Breast epithelium (tissue), 4 donors: Measurements from ENCODE around the gene GPR162. TPM values are rescaled to one million over a fixed set of nuclear protein-coding genes. Genes with fewer than 3 reads are reported as not detected.
A peak's percentile ranks its signal among the peaks of the same experiment; 100 is the strongest.

Experiments used
- DNase-seq, 2 donors: peaks; one replicate each; pipeline ENCODE4 v3.0.0-alpha.2; 2019; ENCODE audit warnings: low spot score in 2 of 2
- H3K27ac ChIP-seq, 2 donors: fragments of 200-600 bp; sonication (generic) in 1 of 2; one replicate each; pipeline ENCODE4 v1.5.1; 2016 to 2019; ENCODE audit warnings: mild to moderate bottlenecking in 1 of 2
- H3K27me3 ChIP-seq, 2 donors: fragments of 200-600 bp; sonication (generic) in 1 of 2; one replicate each; pipeline versions ENCODE4 v1.5.1 to v1.6.0; 2017 to 2019; ENCODE audit warnings: control low read depth in 1 of 2, mild to moderate bottlenecking in 1 of 2
- H3K36me3 ChIP-seq: fragments of 200-600 bp; one replicate; pipeline ENCODE4 v1.5.1; 2019
- H3K4me1 ChIP-seq, 2 donors: fragments of 200-600 bp; sonication (generic); one replicate each; pipeline ENCODE4 v1.5.1; 2016 to 2019; ENCODE audit warnings: control low read depth in 1 of 2
- H3K4me3 ChIP-seq, 3 donors: fragments of 200-600 bp; sonication (generic); 1 replicate in 2 of 3; 2 replicates in 1 of 3; pipeline ENCODE4 v1.5.1; 2016 to 2019; ENCODE audit warnings: mild to moderate bottlenecking in 3 of 3, moderate library complexity in 2 of 3
- H3K9me3 ChIP-seq, 2 donors: fragments of 200-600 bp; sonication (generic) in 1 of 2; one replicate each; pipeline ENCODE4 v1.5.1; 2016 to 2019; ENCODE audit warnings: control low read depth in 1 of 2
- POLR2A ChIP-seq: fragments of 450-650 bp; IDR thresholded peaks from one replicate; pipeline ENCODE4 v1.6.1; 2016; ENCODE audit warnings: antibody characterized with exemption, mild to moderate bottlenecking, moderate library complexity
- POLR2AphosphoS5 ChIP-seq, 3 donors: sonication (generic); formaldehyde crosslinking; IDR thresholded peaks; one replicate each; pipeline ENCODE4 v1.6.1; 2017; ENCODE audit warnings: antibody characterized with exemption in 3 of 3
- intact Hi-C: fragments of 100-400 bp; cut with DNase I; formaldehyde crosslinking; loops from one replicate; pipeline ENCODE4 v1.15.1; 2023; ENCODE audit warnings: low total_unique reads
- total RNA-seq, 3 donors: library from RNA; depleted of rRNA; stranded (reverse); fragments of >200 nt; gene quantifications; one replicate each; pipeline ENCODE4 v1.1.0, GENCODE V29; 2016
- TF ChIP-seq, protein P1 (sequence below), 3 donors: fragments of 450-650 bp; IDR thresholded peaks; one replicate each; pipeline ENCODE4 v1.5.1; 2016 to 2017; ENCODE audit warnings: antibody characterized with exemption in 3 of 3, mild to moderate bottlenecking in 3 of 3, moderate library complexity in 3 of 3

The GPR162 gene
- total RNA-seq, 3 donors from 2014 or later: 2.6 to 4.2 (median 4.1) TPM

DNA sequence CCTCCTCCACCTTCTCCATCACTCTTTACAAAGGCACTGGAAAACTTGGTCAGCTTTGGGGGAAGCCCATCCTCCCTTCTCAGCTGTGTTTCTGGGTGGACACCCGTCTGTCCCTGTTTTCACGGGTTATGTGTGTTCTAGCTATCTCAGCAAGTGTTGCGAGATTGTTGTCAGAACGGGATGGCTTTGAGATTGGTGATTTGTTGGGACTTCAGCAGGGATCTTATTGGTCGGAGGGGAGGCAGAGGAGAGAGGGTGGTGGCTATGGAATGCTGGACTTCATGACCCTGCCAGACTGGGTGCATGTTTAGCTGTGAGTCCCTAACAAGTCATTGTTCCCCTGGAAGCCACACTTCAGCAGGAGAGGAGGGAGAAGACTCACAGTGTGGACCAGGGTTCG lies 32.4 kb downstream of the GPR162 start:
- intact Hi-C loops: no loop called here
- H3K4me1 ChIP-seq: peaks cover 4 to 6% of the 10 kb centered on the region in 2 donors
- TF ChIP-seq, protein P1, sequence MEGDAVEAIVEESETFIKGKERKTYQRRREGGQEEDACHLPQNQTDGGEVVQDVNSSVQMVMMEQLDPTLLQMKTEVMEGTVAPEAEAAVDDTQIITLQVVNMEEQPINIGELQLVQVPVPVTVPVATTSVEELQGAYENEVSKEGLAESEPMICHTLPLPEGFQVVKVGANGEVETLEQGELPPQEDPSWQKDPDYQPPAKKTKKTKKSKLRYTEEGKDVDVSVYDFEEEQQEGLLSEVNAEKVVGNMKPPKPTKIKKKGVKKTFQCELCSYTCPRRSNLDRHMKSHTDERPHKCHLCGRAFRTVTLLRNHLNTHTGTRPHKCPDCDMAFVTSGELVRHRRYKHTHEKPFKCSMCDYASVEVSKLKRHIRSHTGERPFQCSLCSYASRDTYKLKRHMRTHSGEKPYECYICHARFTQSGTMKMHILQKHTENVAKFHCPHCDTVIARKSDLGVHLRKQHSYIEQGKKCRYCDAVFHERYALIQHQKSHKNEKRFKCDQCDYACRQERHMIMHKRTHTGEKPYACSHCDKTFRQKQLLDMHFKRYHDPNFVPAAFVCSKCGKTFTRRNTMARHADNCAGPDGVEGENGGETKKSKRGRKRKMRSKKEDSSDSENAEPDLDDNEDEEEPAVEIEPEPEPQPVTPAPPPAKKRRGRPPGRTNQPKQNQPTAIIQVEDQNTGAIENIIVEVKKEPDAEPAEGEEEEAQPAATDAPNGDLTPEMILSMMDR (IDR thresholded peaks at IDR 0.05): no peak
- TF ChIP-seq POLR2AphosphoS5 (IDR thresholded peaks at IDR 0.05) (no peak), POLR2A (no peak)
- DNase-seq: no peak
- no peaks in the 10 kb centered on the region for H3K36me3 ChIP-seq
- H3K27ac ChIP-seq: peak overlapping the region in 1 of 2 donors; percentile 64
- H3K4me3 ChIP-seq: no peak overlapping the region
- no peaks in the 10 kb centered on the region for H3K9me3 ChIP-seq
- no peaks in the 10 kb centered on the region for H3K27me3 ChIP-seq

DNA sequence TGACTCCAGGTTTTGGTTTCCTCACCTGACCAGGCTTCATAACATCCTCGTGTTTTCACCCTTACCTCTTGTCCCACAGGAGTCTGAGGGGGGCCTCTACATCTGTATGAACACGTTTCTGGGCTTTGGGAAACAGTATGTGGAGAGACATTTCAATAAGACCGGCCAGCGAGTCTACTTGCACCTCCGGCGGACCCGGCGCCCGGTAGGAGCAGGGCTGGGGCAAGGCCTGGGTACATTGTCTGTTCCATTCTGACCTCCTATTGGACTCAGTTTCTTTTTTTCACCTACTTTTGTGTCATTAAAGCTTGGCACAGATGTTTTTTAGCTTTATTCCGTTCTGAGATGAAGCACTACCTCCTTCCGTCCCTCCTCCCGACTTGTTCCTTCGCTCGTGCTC lies 33.7 kb downstream of the GPR162 start:
- no peaks in the 10 kb centered on the region for H3K27me3 ChIP-seq
- no peaks in the 10 kb centered on the region for H3K9me3 ChIP-seq
- no peak overlapping the region for H3K27ac ChIP-seq
- TF ChIP-seq POLR2A: no peak
- TF ChIP-seq POLR2AphosphoS5 (IDR thresholded peaks at IDR 0.05): no peak
- TF ChIP-seq, protein P1 (IDR thresholded peaks at IDR 0.05): no peak
- H3K4me1 ChIP-seq: peaks cover 4 to 6% of the 10 kb centered on the region in 2 donors
- intact Hi-C loops: no loop called here
- H3K4me3 ChIP-seq: no peak overlapping the region
- DNase-seq: no peak
- peaks cover under 1% of the 10 kb centered on the region for H3K36me3 ChIP-seq

DNA sequence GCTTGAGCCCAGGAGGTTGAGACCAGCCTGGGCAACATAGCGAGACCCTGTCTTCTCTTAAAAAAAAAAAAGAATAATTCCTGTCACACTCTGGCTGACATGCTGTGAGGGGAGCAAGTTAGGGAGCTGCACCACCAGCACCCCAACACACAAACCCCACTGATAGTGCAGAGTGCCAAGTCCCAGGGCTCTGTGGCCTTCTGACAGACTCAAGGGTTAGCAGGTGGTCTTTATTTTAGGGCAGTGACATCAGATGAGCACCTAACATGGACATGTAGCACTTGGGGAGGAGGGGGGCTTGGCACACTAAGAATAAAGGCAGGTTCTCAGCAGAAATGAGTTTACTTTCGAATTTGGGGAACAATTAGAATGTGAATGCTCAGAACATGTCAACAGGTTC lies 37.2 kb downstream of the GPR162 start:
- peaks cover 6% of the 10 kb centered on the region for H3K36me3 ChIP-seq
- intact Hi-C loops: no loop called here
- no peaks in the 10 kb centered on the region for H3K4me1 ChIP-seq

DNA sequence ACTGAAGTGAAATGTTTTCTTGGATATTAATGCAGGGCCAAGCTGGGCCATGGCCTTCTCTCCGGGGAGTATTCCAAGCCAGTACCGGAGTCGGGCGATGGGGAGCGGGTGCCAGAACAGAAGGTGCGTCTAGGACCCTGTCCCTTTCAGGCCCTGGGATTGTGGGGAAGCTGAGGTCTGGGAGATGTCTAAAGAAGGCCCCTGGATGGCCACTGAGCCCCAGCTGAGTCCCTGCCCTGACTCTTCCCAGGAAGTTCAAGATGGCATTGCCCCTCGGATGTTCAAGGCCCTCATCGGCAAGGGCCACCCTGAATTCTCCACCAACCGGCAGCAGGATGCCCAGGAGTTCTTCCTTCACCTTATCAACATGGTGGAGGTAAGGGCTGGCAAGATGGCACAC lies 38.5 kb downstream of the GPR162 start:
- no peaks in the 10 kb centered on the region for H3K4me1 ChIP-seq
- H3K9me3 ChIP-seq: no peaks in the 10 kb centered on the region
- no peak overlapping the region for H3K4me3 ChIP-seq
- H3K27me3 ChIP-seq: no peaks in the 10 kb centered on the region
- intact Hi-C loops: loop anchor here (10.0 kb wide), 1 partner anchor 105 kb away; no protein-coding TSS in a partner anchor
- H3K36me3 ChIP-seq: peaks cover 6% of the 10 kb centered on the region
- H3K27ac ChIP-seq: no peak overlapping the region
- TF ChIP-seq POLR2A (no peak), POLR2AphosphoS5 (IDR thresholded peaks at IDR 0.05) (no peak)
- TF ChIP-seq, protein P1 (IDR thresholded peaks at IDR 0.05): no peak
- DNase-seq: no peak

More for the DNA sequence above, 37.2 kb downstream of the GPR162 start:
- TF ChIP-seq POLR2A (no peak), POLR2AphosphoS5 (IDR thresholded peaks at IDR 0.05) (no peak)
- TF ChIP-seq, protein P1 (IDR thresholded peaks at IDR 0.05): no peak
- Histone ChIP-seq H3K27me3 (no peaks in the 10 kb centered on the region), H3K4me3 (no peak overlapping the region), H3K27ac (no peak overlapping the region), H3K9me3 (no peaks in the 10 kb centered on the region)
- DNase-seq: no peak

DNA sequence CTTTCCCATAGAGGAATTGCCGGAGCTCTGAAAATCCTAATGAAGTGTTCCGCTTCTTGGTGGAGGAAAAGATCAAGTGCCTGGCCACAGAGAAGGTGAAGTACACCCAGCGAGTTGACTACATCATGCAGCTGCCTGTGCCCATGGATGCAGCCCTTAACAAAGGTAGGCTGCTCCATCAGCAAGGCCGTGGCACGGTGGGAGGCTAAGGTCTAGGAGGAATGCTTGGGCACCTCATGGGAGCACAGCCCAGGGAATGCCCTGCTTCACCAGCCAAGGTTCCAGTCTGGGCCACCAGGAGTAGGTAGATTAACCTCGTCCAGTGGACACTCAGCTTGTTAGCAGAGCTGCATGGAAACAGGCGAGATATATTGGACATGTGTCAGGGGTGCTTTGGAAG lies 39.3 kb downstream of the GPR162 start:
- no peaks in the 10 kb centered on the region for H3K27me3 ChIP-seq
- no peak overlapping the region for H3K27ac ChIP-seq
- no peak for DNase-seq
- intact Hi-C loops: loop anchor here (10.0 kb wide), 1 partner anchor 104 kb away; no protein-coding TSS in a partner anchor
- no peaks in the 10 kb centered on the region for H3K4me1 ChIP-seq
- peaks cover 6% of the 10 kb centered on the region for H3K36me3 ChIP-seq
- no peaks in the 10 kb centered on the region for H3K9me3 ChIP-seq
- no peak overlapping the region for H3K4me3 ChIP-seq
- TF ChIP-seq POLR2AphosphoS5 (IDR thresholded peaks at IDR 0.05) (no peak), POLR2A (no peak)
- TF ChIP-seq, protein P1 (IDR thresholded peaks at IDR 0.05): no peak
